Keratinocyte (primary cell): ENCODE data around the gene ZNF362. TPM values are rescaled to one million over a fixed set of nuclear protein-coding genes. Genes with fewer than 3 reads are reported as not detected.

Experiments used
- DNase-seq: peaks from one replicate; pipeline ENCODE4 v3.0.0-alpha.2; 2011; ENCODE audit warnings: low read depth, missing footprints, low spot score
- FAIRE-seq: peaks from 2 replicates; lab custom pipeline; 2011; peaks lifted over from hg19 to GRCh38; lab: Jason Lieb, UNC
- H2AFZ ChIP-seq: 2 replicates; pipeline ENCODE4 v1.6.0; 2012; ENCODE audit warnings: low read length, control low read depth, inconsistent platforms; ENCODE audit not compliant: control insufficient read depth
- H3K27ac ChIP-seq: 2 replicates; pipeline ENCODE4 v1.5.1; 2011; ENCODE audit warnings: low read length; ENCODE audit not compliant: control insufficient read depth, insufficient read depth
- H3K27me3 ChIP-seq: 3 replicates; pipeline ENCODE4 v1.6.0; 2011; ENCODE audit warnings: low read length; ENCODE audit not compliant: control insufficient read depth, insufficient read depth; ENCODE audit errors: extremely low read depth
- H3K36me3 ChIP-seq, 2 experiments: 2 replicates in 1 of 2; 3 replicates in 1 of 2; pipeline ENCODE4 v1.5.1; 2011; ENCODE audit warnings: low read length in 2 of 2, mild to moderate bottlenecking in 1 of 2; ENCODE audit not compliant: control insufficient read depth in 2 of 2, insufficient read depth in 2 of 2; ENCODE audit errors: extremely low read depth in 1 of 2
- H3K4me1 ChIP-seq: 3 replicates; pipeline ENCODE4 v1.5.1; 2011; ENCODE audit warnings: low read length; ENCODE audit not compliant: control insufficient read depth, insufficient read depth; ENCODE audit errors: extremely low read depth
- H3K4me2 ChIP-seq: 3 replicates; pipeline ENCODE4 v1.6.0; 2011; ENCODE audit warnings: low read depth, low read length; ENCODE audit not compliant: control insufficient read depth, insufficient read depth; ENCODE audit errors: extremely low read depth
- H3K4me3 ChIP-seq, 3 experiments: fragments of 200-600 bp in 1 of 3; sonication (generic) in 1 of 3; 2 replicates in 2 of 3; 3 replicates in 1 of 3; pipeline ENCODE4 v1.5.1; 2011 to 2016; ENCODE audit warnings: low read length in 3 of 3, mild to moderate bottlenecking in 3 of 3, control low read depth in 2 of 3, inconsistent platforms in 1 of 3, low read depth in 1 of 3, mixed read lengths in 1 of 3, mixed run types in 1 of 3, moderate library complexity in 1 of 3; ENCODE audit not compliant: control insufficient read depth in 2 of 3, insufficient read depth in 2 of 3; ENCODE audit errors: extremely low read depth in 1 of 3
- H3K79me2 ChIP-seq: 2 replicates; pipeline ENCODE4 v1.6.0; 2012; ENCODE audit warnings: low read length; ENCODE audit not compliant: control insufficient read depth, insufficient read depth
- H3K9ac ChIP-seq: 3 replicates; pipeline ENCODE4 v1.6.0; 2011; ENCODE audit warnings: low read length; ENCODE audit not compliant: control insufficient read depth, insufficient read depth; ENCODE audit errors: extremely low read depth
- H3K9me1 ChIP-seq: 3 replicates; pipeline ENCODE4 v1.6.0; 2011; ENCODE audit warnings: low read length; ENCODE audit not compliant: control insufficient read depth, insufficient read depth; ENCODE audit errors: extremely low read depth
- H3K9me3 ChIP-seq: 2 replicates; pipeline ENCODE4 v1.5.1; 2012; ENCODE audit warnings: low read depth, low read length; ENCODE audit not compliant: control insufficient read depth
- H4K20me1 ChIP-seq: 3 replicates; pipeline ENCODE4 v1.6.0; 2011; ENCODE audit warnings: low read length; ENCODE audit not compliant: control insufficient read depth, insufficient read depth; ENCODE audit errors: extremely low read depth
- CTCF ChIP-seq, 3 experiments: IDR thresholded peaks in 1 of 3; conservative IDR thresholded peaks in 1 of 3; optimal IDR thresholded peaks in 1 of 3; 2 replicates in 2 of 3; 3 replicates in 1 of 3; pipeline versions ENCODE3 to v1.5.1; 2011; ENCODE audit warnings: low read length in 3 of 3, mild to moderate bottlenecking in 3 of 3, moderate library complexity in 2 of 3, control low read depth in 1 of 3, inconsistent platforms in 1 of 3; ENCODE audit not compliant: insufficient read depth in 2 of 3; ENCODE audit errors: extremely low read depth in 1 of 3
- EZH2 ChIP-seq: IDR thresholded peaks from one replicate; pipeline ENCODE4 v1.6.1; 2012; ENCODE audit warnings: inconsistent platforms, mild to moderate bottlenecking, low read length, moderate library complexity
- dilution Hi-C: fragments of 300-500 bp; cut with MboI; formaldehyde crosslinking; loops from one replicate; pipeline ENCODE4 v1.7.0; 2020; ENCODE audit warnings: low sequenced_read_pairs; ENCODE audit not compliant: extremely low pct_ligation_motif_present
- polyA plus RNA-seq, 5 experiments: library from polyadenylated mRNA; depleted of rRNA in 3 of 5; stranded (reverse) in 3 of 5; stranded (forward) in 1 of 5; unstranded in 1 of 5; fragments of >200 nt; gene quantifications; 1 replicate in 1 of 5; 2 replicates in 3 of 5; 3 replicates in 1 of 5; pipeline versions ENCODE4 v1.2.1 to v1.2.3, GENCODE V29; 2011 to 2012; ENCODE audit warnings: missing spikeins in 2 of 5, low read depth in 1 of 5, low replicate concordance in 1 of 5

ZNF362 gene
- polyA plus RNA-seq, 1 donor (not counting 4 experiments of a cell fraction or from before 2014, with no cell fraction given): 2.2 TPM

GRCh38 chr1:33327587-33328325, 71.5 kb downstream of the ZNF362 start:
- Histone ChIP-seq H3K79me2 (peaks cover 17% of the 10 kb centered on the region), H3K4me3 (no peak overlapping the region), H3K27ac (no peak overlapping the region), H3K27me3 (no peaks in the 10 kb centered on the region), H4K20me1 (peaks cover 46% of the 10 kb centered on the region), H3K4me2 (no peak overlapping the region), H3K36me3 (peaks cover 78 to 80% of the 10 kb centered on the region in 2 experiments), H3K4me1 (peaks cover 48% of the 10 kb centered on the region), H3K9me1 (no peaks in the 10 kb centered on the region), H3K9me3 (no peaks in the 10 kb centered on the region), H2AFZ (no peak overlapping the region), H3K9ac (no peak overlapping the region)
- dilution Hi-C loops: no loop called here
- peak; percentile 95 for DNase-seq
- FAIRE-seq: peak; percentile 99
- TF ChIP-seq EZH2 (no peak), CTCF (optimal IDR thresholded peaks at IDR 0.05 in 1 of 3, IDR thresholded peaks at IDR 0.05 in 1 of 3, conservative IDR thresholded peaks at IDR 0.05 in 1 of 3; ENCODE audit: extremely low read depth in 1 of 3, insufficient read depth in 2 of 3, low read length in 3 of 3) (peak in 1 of 3 experiments; percentile 19)

- Histone ChIP-seq H3K27me3 (no peaks in the 10 kb centered on the region), H3K79me2 (peaks cover 28% of the 10 kb centered on the region), H4K20me1 (peaks cover 49% of the 10 kb centered on the region), H3K27ac (no peak overlapping the region), H3K9ac (no peak overlapping the region), H3K4me2 (peak overlapping the region; percentile 25), H2AFZ (no peak overlapping the region), H3K9me1 (no peaks in the 10 kb centered on the region), H3K36me3 (peaks cover 78 to 81% of the 10 kb centered on the region in 2 experiments), H3K4me1 (peaks cover 55% of the 10 kb centered on the region), H3K9me3 (no peaks in the 10 kb centered on the region), H3K4me3 (peak overlapping the region in 1 of 3 experiments; percentile 13)
- dilution Hi-C loops: no loop called here
- FAIRE-seq (peak; percentile 43), DNase-seq (no peak)
- TF ChIP-seq CTCF (optimal IDR thresholded peaks at IDR 0.05 in 1 of 3, IDR thresholded peaks at IDR 0.05 in 1 of 3, conservative IDR thresholded peaks at IDR 0.05 in 1 of 3; ENCODE audit: extremely low read depth in 1 of 3, insufficient read depth in 2 of 3, low read length in 3 of 3): no peak
- TF ChIP-seq EZH2: no peak
These were observed 72.5 kb downstream of the ZNF362 start for GRCh38 chr1:33328817-33329216.
